HG02642 (cell line): ENCODE results near the gene CDH19.

ENCODE experiments used
- ATAC-seq: cut with Tn5 transposase; IDR thresholded peaks from one replicate; pipeline ENCODE4 v1.9.1; 2021; ENCODE audit warnings: mild to moderate bottlenecking; ENCODE audit not compliant: unreplicated experiment, poor library complexity

The CDH19 gene

GRCh38 chr18:66571845-66572244 is 32.0 kb downstream of the CDH19 start:
- no peak for ATAC-seq

- ATAC-seq, result no peak
Observed at GRCh38 chr18:66566616-66567015, 37.3 kb downstream of the CDH19 start.

- ATAC-seq, result no peak
Observed at GRCh38 chr18:66564236-66564635, 39.7 kb downstream of the CDH19 start.

- no peak for ATAC-seq
Observed at GRCh38 chr18:66562279-66562678, 41.6 kb downstream of the CDH19 start.

- no peak for ATAC-seq
Observed at GRCh38 chr18:66560094-66560493, 43.8 kb downstream of the CDH19 start.

- ATAC-seq, result no peak
Observed at GRCh38 chr18:66558773-66559172, 45.1 kb downstream of the CDH19 start.

- ATAC-seq, result no peak
Observed at GRCh38 chr18:66557091-66557490, 46.8 kb downstream of the CDH19 start.

- no peak for ATAC-seq
Observed at GRCh38 chr18:66555585-66555984, 48.3 kb downstream of the CDH19 start.

GRCh38 chr18:66553824-66554223 is 50.1 kb downstream of the CDH19 start:
- ATAC-seq, result no peak

GRCh38 chr18:66550366-66550765 is 53.5 kb downstream of the CDH19 start:
- no peak for ATAC-seq

- ATAC-seq, result no peak
Observed at GRCh38 chr18:66548747-66549146, 55.1 kb downstream of the CDH19 start.

GRCh38 chr18:66534110-66534509 is 69.8 kb downstream of the CDH19 start:
- no peak for ATAC-seq

- ATAC-seq, result no peak
Observed at GRCh38 chr18:66533693-66534092, 70.2 kb downstream of the CDH19 start.

GRCh38 chr18:66523219-66523991 is 80.5 kb downstream of the CDH19 start:
- no peak for ATAC-seq

GRCh38 chr18:66513996-66514395 is 89.9 kb downstream of the CDH19 start:
- ATAC-seq, result no peak

- ATAC-seq, result no peak
Observed at GRCh38 chr18:66511792-66512191, 92.1 kb downstream of the CDH19 start.

- no peak for ATAC-seq
Observed at GRCh38 chr18:66511289-66511688, 92.6 kb downstream of the CDH19 start.

GRCh38 chr18:66510357-66511045 is 93.4 kb downstream of the CDH19 start:
- ATAC-seq, result no peak

- no peak for ATAC-seq
Observed at GRCh38 chr18:66508937-66509336, 95.0 kb downstream of the CDH19 start.

GRCh38 chr18:66506178-66506577 is 97.7 kb downstream of the CDH19 start:
- ATAC-seq, result no peak

GRCh38 chr18:66497351-66497750 is 106.5 kb downstream of the CDH19 start:
- ATAC-seq, result no peak

- ATAC-seq, result no peak
Observed at GRCh38 chr18:66495844-66496243, 108.0 kb downstream of the CDH19 start.
